Fibroblast of lung (primary cell): Measurements from ENCODE around the gene CERS1. TPM values are rescaled to one million over a fixed set of nuclear protein-coding genes. Genes with fewer than 3 reads are reported as not detected.
"Not testable (repeated sequence)": the region's sequence is repeated elsewhere in the genome, so short reads cannot be mapped to it uniquely, and the experiment has no call there.

Experiments
- DNase-seq, 2 donors: peaks; one replicate each; pipeline versions ENCODE4 v3.0.0 to v3.0.0-alpha.2; 2010; ENCODE audit warnings: low read depth in 2 of 2
- H2AFZ ChIP-seq: 2 replicates; pipeline ENCODE4 v1.5.1; 2012; ENCODE audit warnings: low read length, control low read depth, inconsistent platforms
- H3K27ac ChIP-seq: 2 replicates; pipeline ENCODE4 v1.5.1; 2011; ENCODE audit warnings: low read length, control low read depth; ENCODE audit not compliant: insufficient read depth
- H3K27me3 ChIP-seq: 2 replicates; pipeline ENCODE4 v1.5.1; 2011; ENCODE audit warnings: mild to moderate bottlenecking, low read length; ENCODE audit not compliant: control insufficient read depth, insufficient read depth
- H3K36me3 ChIP-seq: 2 replicates; pipeline ENCODE4 v1.5.1; 2011; ENCODE audit warnings: low read length; ENCODE audit not compliant: control insufficient read depth, insufficient read depth
- H3K4me1 ChIP-seq: 2 replicates; pipeline ENCODE4 v1.5.1; 2011; ENCODE audit warnings: low read length; ENCODE audit not compliant: control insufficient read depth, insufficient read depth; ENCODE audit errors: extremely low read depth
- H3K4me2 ChIP-seq: 2 replicates; pipeline ENCODE4 v1.5.1; 2011; ENCODE audit warnings: low read length, control low read depth; ENCODE audit not compliant: insufficient read depth; ENCODE audit errors: extremely low read depth
- H3K4me3 ChIP-seq, 4 experiments: fragments of 200-600 bp in 1 of 4; sonication (generic) in 1 of 4; replicated peaks in 1 of 4; 2 replicates each; pipeline ENCODE4 v1.5.1; 2011 to 2016; ENCODE audit warnings: low read length in 4 of 4, low read depth in 3 of 4, mild to moderate bottlenecking in 3 of 4, control low read depth in 2 of 4, inconsistent platforms in 1 of 4, mixed read lengths in 1 of 4; ENCODE audit not compliant: insufficient read depth in 1 of 4; ENCODE audit errors: control extremely low read depth in 1 of 4
- H3K79me2 ChIP-seq: 2 replicates; pipeline ENCODE4 v1.5.1; 2012; ENCODE audit warnings: mild to moderate bottlenecking, low read length, inconsistent platforms; ENCODE audit not compliant: control insufficient read depth, insufficient read depth
- H3K9ac ChIP-seq: 2 replicates; pipeline ENCODE4 v1.5.1; 2011; ENCODE audit warnings: mild to moderate bottlenecking, low read length, control low read depth; ENCODE audit not compliant: insufficient read depth
- H3K9me3 ChIP-seq: 2 replicates; pipeline ENCODE4 v1.5.1; 2012; ENCODE audit warnings: low read depth, low read length; ENCODE audit not compliant: control insufficient read depth, insufficient read depth
- H4K20me1 ChIP-seq: 2 replicates; pipeline ENCODE4 v1.5.1; 2011; ENCODE audit warnings: low read length; ENCODE audit not compliant: control insufficient read depth, insufficient read depth; ENCODE audit errors: extremely low read depth
- EZH2 ChIP-seq: IDR thresholded peaks from 2 replicates; pipeline ENCODE4 v1.5.1; 2012; ENCODE audit warnings: low read length, control low read depth, mild to moderate bottlenecking; ENCODE audit errors: missing control alignments
- polyA plus RNA-seq, 2 donors: library from polyadenylated mRNA; depleted of rRNA in 1 of 2; stranded (reverse) in 1 of 2; unstranded in 1 of 2; fragments of >200 nt; gene quantifications; 2 replicates each; pipeline ENCODE4 v1.2.1, GENCODE V29; 2011 to 2012; ENCODE audit warnings: missing spikeins in 1 of 2
- total RNA-seq: library from RNA; depleted of rRNA; stranded (reverse); fragments of >200 nt; gene quantifications from 2 replicates; pipeline ENCODE4 v1.2.1, GENCODE V29; 2014
- TF ChIP-seq, protein P1 (sequence below), 2 donors: IDR thresholded peaks in 1 of 2; conservative IDR thresholded peaks in 1 of 2; 1 replicate in 1 of 2; 2 replicates in 1 of 2; pipeline ENCODE4 v1.5.1; 2011 to 2012; ENCODE audit warnings: low read length in 2 of 2, control low read depth in 1 of 2, inconsistent platforms in 1 of 2, low read depth in 1 of 2, mild to moderate bottlenecking in 1 of 2

Gene CERS1
- total and polyA plus RNA-seq, 2 donors (not counting 1 experiment from before 2014, with no cell fraction given): 0.23 to 1.7 TPM

DNA sequence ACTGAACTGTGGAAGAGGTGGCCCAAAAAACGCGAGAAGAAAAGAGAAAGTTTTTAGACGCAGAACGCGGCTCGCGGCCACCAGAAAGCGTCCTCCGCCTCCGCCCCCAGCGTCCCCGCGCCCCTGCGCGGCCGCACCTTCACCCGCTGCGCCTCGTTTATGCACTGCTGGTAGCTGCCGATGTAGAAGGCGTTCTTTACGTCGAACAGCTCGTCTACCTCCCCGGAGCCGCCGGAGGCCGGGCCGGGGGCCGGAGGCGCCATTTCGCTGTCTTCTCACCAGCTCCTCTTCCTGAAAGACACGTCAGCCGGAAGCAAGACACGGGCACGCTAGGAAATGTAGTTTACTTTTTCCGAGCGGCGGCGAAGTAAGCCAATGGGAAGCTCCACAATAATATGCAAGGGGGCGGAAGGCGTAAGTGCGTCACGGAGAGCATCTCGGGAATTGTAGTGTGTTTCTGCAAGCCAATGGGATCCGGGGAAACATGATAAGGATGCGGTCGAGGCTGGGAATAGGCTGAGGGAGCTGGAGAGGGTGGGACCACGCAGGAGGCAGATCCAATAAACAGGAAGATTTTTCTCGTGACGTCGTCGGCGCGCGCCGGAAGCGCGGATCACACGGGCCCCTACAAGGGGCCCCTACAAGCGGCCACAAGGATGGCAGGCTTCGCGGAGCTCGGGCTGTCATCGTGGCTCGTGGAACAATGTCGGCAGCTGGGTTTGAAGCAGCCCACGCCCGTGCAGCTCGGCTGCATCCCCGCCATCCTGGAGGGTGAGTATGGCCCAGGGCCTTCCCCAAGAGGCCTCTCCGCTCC is 23.3 kb upstream of the CERS1 start, which contains the start of the genes COPE and DDX49:
TSS of gene COPE (minus strand) at position 302 of the 814 bp plus-strand sequence. CDS start at position 263, 39 bp downstream.
TSS of gene DDX49 (plus strand) at position 630 of the 814 bp plus-strand sequence. CDS start at position 657, 27 bp downstream.
- TF ChIP-seq, protein P1, sequence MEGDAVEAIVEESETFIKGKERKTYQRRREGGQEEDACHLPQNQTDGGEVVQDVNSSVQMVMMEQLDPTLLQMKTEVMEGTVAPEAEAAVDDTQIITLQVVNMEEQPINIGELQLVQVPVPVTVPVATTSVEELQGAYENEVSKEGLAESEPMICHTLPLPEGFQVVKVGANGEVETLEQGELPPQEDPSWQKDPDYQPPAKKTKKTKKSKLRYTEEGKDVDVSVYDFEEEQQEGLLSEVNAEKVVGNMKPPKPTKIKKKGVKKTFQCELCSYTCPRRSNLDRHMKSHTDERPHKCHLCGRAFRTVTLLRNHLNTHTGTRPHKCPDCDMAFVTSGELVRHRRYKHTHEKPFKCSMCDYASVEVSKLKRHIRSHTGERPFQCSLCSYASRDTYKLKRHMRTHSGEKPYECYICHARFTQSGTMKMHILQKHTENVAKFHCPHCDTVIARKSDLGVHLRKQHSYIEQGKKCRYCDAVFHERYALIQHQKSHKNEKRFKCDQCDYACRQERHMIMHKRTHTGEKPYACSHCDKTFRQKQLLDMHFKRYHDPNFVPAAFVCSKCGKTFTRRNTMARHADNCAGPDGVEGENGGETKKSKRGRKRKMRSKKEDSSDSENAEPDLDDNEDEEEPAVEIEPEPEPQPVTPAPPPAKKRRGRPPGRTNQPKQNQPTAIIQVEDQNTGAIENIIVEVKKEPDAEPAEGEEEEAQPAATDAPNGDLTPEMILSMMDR (conservative IDR thresholded peaks at IDR 0.05 in 1 of 2, IDR thresholded peaks at IDR 0.05 in 1 of 2; ENCODE audit: low read depth in 1 of 2, low read length in 2 of 2): no peak
- no peak for TF ChIP-seq EZH2
- Histone ChIP-seq H3K4me1 (peaks cover 4% of the 10 kb centered on the region), H3K4me3 (peak within 1 kb of the TSS; percentile 93 to 100 (median 96)), H3K27me3 (no peaks in the 10 kb centered on the region), H2AFZ (peak within 1 kb of the TSS; percentile 83), H3K79me2 (peaks cover 41% of the 10 kb centered on the region), H3K36me3 (peaks cover 13% of the 10 kb centered on the region), H3K9ac (peak within 1 kb of the TSS; percentile 98), H3K9me3 (no peaks in the 10 kb centered on the region), H3K27ac (peak within 1 kb of the TSS; percentile 96), H4K20me1 (no peaks in the 10 kb centered on the region), H3K4me2 (peak within 1 kb of the TSS; percentile 98)
- DNase-seq: peak; percentile 100

DNA sequence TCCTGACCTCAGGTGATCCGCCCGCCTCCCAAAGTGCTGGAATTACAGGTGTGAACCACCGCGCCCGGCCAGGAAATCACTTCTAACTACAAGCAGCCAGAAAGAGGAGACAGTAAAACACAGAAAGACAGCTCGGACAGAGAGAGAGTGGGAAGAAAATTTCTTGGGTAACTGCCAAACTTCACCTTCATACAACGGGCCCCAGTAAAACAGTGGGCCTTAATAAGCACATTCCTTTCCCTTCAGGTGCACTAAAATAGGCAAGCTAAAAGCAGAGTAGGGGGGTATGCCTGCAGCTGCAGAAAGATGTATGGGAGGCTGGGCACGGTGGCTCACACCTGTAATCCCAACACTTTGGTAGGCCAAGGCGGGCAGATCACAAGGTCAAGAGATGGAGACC is 21.6 kb upstream of the CERS1 start:
- H3K4me1 ChIP-seq, H3K27me3 ChIP-seq, H2AFZ ChIP-seq, H4K20me1 ChIP-seq, H3K9ac ChIP-seq, H3K27ac ChIP-seq, H3K4me2 ChIP-seq, H3K9me3 ChIP-seq, DNase-seq: not testable (repeated sequence)
- peak overlapping the region in 1 of 4 experiments; percentile 93 for H3K4me3 ChIP-seq
- H3K79me2 ChIP-seq: peaks cover 55% of the 10 kb centered on the region
- H3K36me3 ChIP-seq: peaks cover 19% of the 10 kb centered on the region

GRCh38 chr19:18915639-18916038 is 19.7 kb upstream of the CERS1 start:
- no peaks in the 10 kb centered on the region for H4K20me1 ChIP-seq
- TF ChIP-seq, protein P1 (conservative IDR thresholded peaks at IDR 0.05 in 1 of 2, IDR thresholded peaks at IDR 0.05 in 1 of 2; ENCODE audit: low read depth in 1 of 2, low read length in 2 of 2): peak; percentile 17 to 34
- no peak for TF ChIP-seq EZH2

More at GRCh38 chr19:18915639-18916038, 19.7 kb upstream of the CERS1 start:
- no peak overlapping the region for H3K9ac ChIP-seq
- H3K27me3 ChIP-seq: no peaks in the 10 kb centered on the region
- peak; percentile 21 to 47 for DNase-seq
- no peaks in the 10 kb centered on the region for H3K9me3 ChIP-seq
- no peak overlapping the region for H3K4me3 ChIP-seq
- H3K79me2 ChIP-seq: peaks cover 51% of the 10 kb centered on the region
- peaks cover 4% of the 10 kb centered on the region for H3K4me1 ChIP-seq
- H2AFZ ChIP-seq: no peak overlapping the region
- H3K27ac ChIP-seq: peak overlapping the region; percentile 41
- peaks cover 11% of the 10 kb centered on the region for H3K36me3 ChIP-seq
- no peak overlapping the region for H3K4me2 ChIP-seq
